H1 (cell line): ENCODE measurements around the gene NME3. TPM values are rescaled to one million over a fixed set of nuclear protein-coding genes. Genes with fewer than 3 reads are reported as not detected.

Experiments used
- CTCF ChIA-PET: fragments of 300-600 bp; sonication (Branson Sonifier 250); formaldehyde crosslinking; loops from one replicate; lab custom pipeline; 2021; ENCODE audit not compliant: partially characterized antibody; lab: Charles Lee
- POLR2A ChIA-PET: fragments of 300-600 bp; sonication (Branson Sonifier 250); formaldehyde crosslinking; loops from one replicate; lab custom pipeline; 2021; ENCODE audit warnings: inconsistent platforms; ENCODE audit not compliant: partially characterized antibody; lab: Charles Lee
- DNase-seq, 2 experiments: peaks; one replicate each; pipeline versions ENCODE4 v3.0.0 to v3.0.0-alpha.2; 2010 to 2022; ENCODE audit warnings: low spot score in 2 of 2, low read depth in 1 of 2, mixed read lengths in 1 of 2
- FAIRE-seq: peaks from 2 replicates; lab custom pipeline; 2011; peaks lifted over from hg19 to GRCh38; lab: Jason Lieb, UNC
- H2AFZ ChIP-seq: 2 replicates; pipeline ENCODE4 v1.8.1; 2012; ENCODE audit warnings: low read length, inconsistent platforms
- H2AK5ac ChIP-seq: 2 replicates; pipeline ENCODE4 v1.6.1; 2013; ENCODE audit warnings: low read depth, low read length
- H2BK120ac ChIP-seq: replicated peaks from 2 replicates; pipeline ENCODE3; 2013; ENCODE audit warnings: low read depth, low read length, inconsistent platforms
- H2BK12ac ChIP-seq: 2 replicates; pipeline ENCODE4 v1.6.1; 2013; ENCODE audit warnings: low read depth, low read length
- H2BK15ac ChIP-seq: 2 replicates; pipeline ENCODE4 v1.6.1; 2013; ENCODE audit warnings: low read length
- H2BK20ac ChIP-seq: 2 replicates; pipeline ENCODE4 v1.6.1; 2013; ENCODE audit warnings: low read length
- H2BK5ac ChIP-seq: 2 replicates; pipeline ENCODE4 v1.6.1; 2013; ENCODE audit warnings: low read depth, low read length
- H3K14ac ChIP-seq: 2 replicates; pipeline ENCODE4 v1.6.1; 2013; ENCODE audit warnings: inconsistent platforms; ENCODE audit not compliant: insufficient read length
- H3K18ac ChIP-seq: 2 replicates; pipeline ENCODE4 v1.6.1; 2013; ENCODE audit warnings: low read length; ENCODE audit errors: extremely low read depth
- H3K23ac ChIP-seq: 2 replicates; pipeline ENCODE4 v1.6.1; 2013; ENCODE audit warnings: inconsistent platforms; ENCODE audit not compliant: insufficient read length
- H3K23me2 ChIP-seq: 2 replicates; pipeline ENCODE4 v1.6.1; 2013; ENCODE audit warnings: low read depth, low read length
- H3K27ac ChIP-seq: 2 replicates; pipeline ENCODE4 v1.6.1; 2011; ENCODE audit warnings: low read depth, low read length, inconsistent platforms
- H3K27me3 ChIP-seq, 4 experiments: replicated peaks in 1 of 4; 1 replicate in 1 of 4; 2 replicates in 3 of 4; pipeline versions ENCODE4 v1.6.1 to v1.8.1; 2011 to 2013; ENCODE audit warnings: low read length in 3 of 4, mild to moderate bottlenecking in 3 of 4, inconsistent platforms in 2 of 4, mixed read lengths in 2 of 4, moderate library complexity in 1 of 4; ENCODE audit not compliant: control insufficient read depth in 3 of 4, insufficient read depth in 3 of 4; ENCODE audit errors: extremely low read depth in 1 of 4
- H3K36me3 ChIP-seq, 4 experiments: 2 replicates each; pipeline versions ENCODE4 v1.6.1 to v1.8.1; 2011 to 2013; ENCODE audit warnings: mild to moderate bottlenecking in 4 of 4, low read length in 3 of 4, moderate library complexity in 2 of 4, control low read depth in 1 of 4, inconsistent platforms in 1 of 4; ENCODE audit not compliant: insufficient read depth in 4 of 4, control insufficient read depth in 2 of 4
- H3K4ac ChIP-seq: replicated peaks from 2 replicates; pipeline ENCODE3; 2013; ENCODE audit warnings: low read length, low read depth, mixed read lengths, inconsistent platforms; ENCODE audit not compliant: insufficient read length
- H3K4me1 ChIP-seq, 4 experiments: replicated peaks in 1 of 4; 1 replicate in 1 of 4; 2 replicates in 3 of 4; pipeline versions ENCODE4 v1.6.1 to v1.8.1; 2011 to 2013; ENCODE audit warnings: low read length in 3 of 4, inconsistent platforms in 2 of 4, mixed read lengths in 1 of 4; ENCODE audit not compliant: insufficient read depth in 4 of 4, control insufficient read depth in 3 of 4
- H3K4me2 ChIP-seq, 2 experiments: 2 replicates each; pipeline versions ENCODE4 v1.6.1 to v1.8.1; 2011 to 2013; ENCODE audit warnings: low read depth in 2 of 2, low read length in 2 of 2, control low read depth in 1 of 2, inconsistent platforms in 1 of 2, mild to moderate bottlenecking in 1 of 2; ENCODE audit not compliant: insufficient read depth in 1 of 2
- H3K4me3 ChIP-seq, 4 experiments: fragments of 200-600, 300-600 bp in 1 of 4; sonication (generic), shearing (Covaris generic), sonication (Bioruptor Twin) in 1 of 4; 2 replicates each; pipeline versions ENCODE4 v1.5.1 to v1.8.1; 2011 to 2016; ENCODE audit warnings: low read length in 4 of 4, low read depth in 3 of 4, control low read depth in 2 of 4, inconsistent platforms in 2 of 4, mild to moderate bottlenecking in 2 of 4, mixed read lengths in 1 of 4, moderate library complexity in 1 of 4; ENCODE audit not compliant: insufficient read depth in 2 of 4; ENCODE audit errors: extremely low read depth in 1 of 4
- H3K56ac ChIP-seq: replicated peaks from 2 replicates; pipeline ENCODE3; 2013; ENCODE audit warnings: low read depth, mild to moderate bottlenecking, mixed read lengths, low read length, inconsistent platforms; ENCODE audit not compliant: insufficient read length
- H3K79me1 ChIP-seq: 2 replicates; pipeline ENCODE4 v1.6.1; 2013; ENCODE audit warnings: low read depth, low read length, control low read depth
- H3K79me2 ChIP-seq, 2 experiments: 2 replicates each; pipeline versions ENCODE4 v1.6.1 to v1.8.1; 2012 to 2013; ENCODE audit warnings: low read length in 2 of 2, mild to moderate bottlenecking in 2 of 2, inconsistent platforms in 1 of 2; ENCODE audit not compliant: insufficient read depth in 2 of 2, control insufficient read depth in 1 of 2
- H3K9ac ChIP-seq, 4 experiments: replicated peaks in 1 of 4; 1 replicate in 1 of 4; 2 replicates in 3 of 4; pipeline versions ENCODE4 v1.6.1 to v1.8.1; 2011 to 2013; ENCODE audit warnings: low read depth in 3 of 4, low read length in 3 of 4, control low read depth in 2 of 4, mild to moderate bottlenecking in 2 of 4, moderate library complexity in 2 of 4, inconsistent platforms in 1 of 4; ENCODE audit errors: extremely low read depth in 1 of 4
- H3K9me3 ChIP-seq, 2 experiments: 2 replicates each; pipeline versions ENCODE4 v1.6.1 to v1.8.1; 2012 to 2013; ENCODE audit warnings: mild to moderate bottlenecking in 2 of 2, moderate library complexity in 2 of 2, control low read depth in 1 of 2, inconsistent platforms in 1 of 2, low read depth in 1 of 2, low read length in 1 of 2, mixed read lengths in 1 of 2; ENCODE audit not compliant: insufficient read depth in 2 of 2
- H4K20me1 ChIP-seq, 2 experiments: replicated peaks in 1 of 2; 2 replicates each; pipeline versions ENCODE3 to v1.8.1; 2011 to 2013; ENCODE audit warnings: inconsistent platforms in 2 of 2, low read length in 2 of 2, mild to moderate bottlenecking in 1 of 2; ENCODE audit not compliant: insufficient read depth in 2 of 2, control insufficient read depth in 1 of 2
- H4K5ac ChIP-seq: 2 replicates; pipeline ENCODE4 v1.6.1; 2013; ENCODE audit warnings: low read length, low read depth, mixed read lengths, inconsistent platforms; ENCODE audit not compliant: insufficient read length
- H4K8ac ChIP-seq: 2 replicates; pipeline ENCODE4 v1.8.0; 2013; ENCODE audit warnings: mild to moderate bottlenecking, moderate library complexity, low read length, inconsistent platforms; ENCODE audit not compliant: insufficient read depth; ENCODE audit errors: extremely low read depth
- H4K91ac ChIP-seq: replicated peaks from 2 replicates; pipeline ENCODE3; 2013; ENCODE audit warnings: low read length, mixed read lengths, inconsistent platforms; ENCODE audit not compliant: insufficient read length
- CEBPB ChIP-seq: IDR thresholded peaks from 2 replicates; pipeline ENCODE4 v1.6.1; 2012; ENCODE audit warnings: low read depth, low read length
- SRF ChIP-seq: IDR thresholded peaks from 2 replicates; pipeline ENCODE4 v1.6.1; 2011; ENCODE audit warnings: mild to moderate bottlenecking, low read depth, low read length, moderate library complexity
- TAF1 ChIP-seq: IDR thresholded peaks from 2 replicates; pipeline ENCODE4 v1.6.1; 2011; ENCODE audit warnings: mild to moderate bottlenecking, low read depth, low read length
- WGBS, 2 experiments: shearing (Covaris generic) in 1 of 2; methylation state at CpG; one replicate each; pipeline versions ENCODE4 v1.1.6 to v1.1.7; 2013 to 2015; ENCODE audit warnings: low lambda C conversion rate in 2 of 2, mixed read lengths in 2 of 2, inconsistent platforms in 1 of 2, low coverage in 1 of 2, missing lambda C conversion rate in 1 of 2; ENCODE audit not compliant: insufficient replicate concordance in 2 of 2, insufficient coverage in 1 of 2, insufficient read length in 1 of 2; ENCODE audit errors: extremely low coverage in 1 of 2, missing lambda C conversion rate in 1 of 2; 5-methylcytosine and 5-hydroxymethylcytosine counted together
- polyA plus RNA-seq, 7 experiments: library from polyadenylated mRNA; depleted of rRNA in 3 of 7; stranded (reverse) in 5 of 7; unstranded in 2 of 7; fragments of >200 nt in 5 of 7; fragments of 200-250 nt in 2 of 7; gene quantifications; 1 replicate in 5 of 7; 2 replicates in 1 of 7; 4 replicates in 1 of 7; pipeline versions ENCODE4 v1.2.1 to v1.2.3, GENCODE V29; 2011 to 2013; ENCODE audit warnings: missing spikeins in 2 of 7, mixed read lengths in 2 of 7
- total RNA-seq: library from RNA; stranded (reverse); fragmentation: NEBNext Ultra II Directional; extraction: Animal tissue kit (Norgen Biotek cat#: 25700); gene quantifications from 2 replicates; pipeline ENCODE4 v1.2.1, GENCODE V29; 2021

The NME3 gene
- total and polyA plus RNA-seq, 2 of the 8 experiments (the other 6 are each of a cell fraction or from before 2014, with no cell fraction given) = 72.5 to 163 TPM

- H3K4me3 ChIP-seq = no peak overlapping the region
- WGBS, 2 experiments = 93% methylated on average over 23 of the region's 30 CpGs; no CpG with 5 or more reads in 1 of the 2 experiments
- no peak for TF ChIP-seq CEBPB
- no peak for TF ChIP-seq TAF1
- TF ChIP-seq SRF = no peak
- TF ChIP-seq, all 59 proteins: peak for 0
- Histone ChIP-seq H3K79me1 (no peaks in the 10 kb centered on the region), H4K5ac (no peak overlapping the region), H3K27ac (no peak overlapping the region), H3K9me3 (no peaks in the 10 kb centered on the region; a peak in 1 of 4 replicates), H3K36me3 (peaks cover 2 to 23% (median 7%) of the 10 kb centered on the region in 4 experiments; a peak in 4 of 8 replicates), H3K4ac (no peak overlapping the region), H3K56ac (no peak overlapping the region), H2AFZ (no peak overlapping the region), H3K9ac (no peak overlapping the region; a peak in 2 of 7 replicates), H2BK20ac (no peak overlapping the region), H3K4me1 (peaks cover 0 to 13% (median 7%) of the 10 kb centered on the region in 4 experiments; a peak in 5 of 7 replicates), H3K23me2 (no peaks in the 10 kb centered on the region; the same call in 1 of the 2 replicates), H3K18ac (no peak overlapping the region), H3K79me2 (no peaks in the 10 kb centered on the region; a peak in 1 of 4 replicates), H2AK5ac (no peak overlapping the region), H3K14ac (no peak overlapping the region), H3K4me2 (no peak overlapping the region), H2BK5ac (no peak overlapping the region), H4K8ac (no peak overlapping the region), H4K91ac (no peak overlapping the region), H4K20me1 (peaks cover 1 to 10% of the 10 kb centered on the region in 2 experiments), H2BK12ac (no peak overlapping the region), H3K27me3 (no peaks in the 10 kb centered on the region; a peak in 1 of 7 replicates), H3K23ac (no peak overlapping the region), H2BK120ac (no peak overlapping the region), H2BK15ac (no peak overlapping the region)
- DNase-seq = no peak
- CTCF ChIA-PET = interaction anchor here (0.7 to 3.3 kb wide), 5 partner anchors 12 to 57 kb away, joined by 3 to 21 read pairs (median 13); partner anchors contain the start of gene MAPK8IP3
- no peak for FAIRE-seq
- POLR2A ChIA-PET = interaction anchor here (0.9 to 13.5 kb wide), 6 partner anchors 8 to 203 kb away, joined by 3 to 246 read pairs (median 10); partner anchors contain the start of genes EME2, MRPS34, NUBP2 and RPS2
Observed at GRCh38 chr16:1762196-1762878, 9.0 kb downstream of the NME3 start.
